K562 (cell line): Measurements from ENCODE around the gene PIP5K1B.

Experiments
- ATF7 ChIP-seq: fragments of 450-650 bp; IDR thresholded peaks from 2 replicates; pipeline ENCODE4 v1.7.1; 2014; ENCODE audit warnings: mild to moderate bottlenecking, moderate library complexity
- CBX1 ChIP-seq: sonication (generic); IDR thresholded peaks from 2 replicates; pipeline ENCODE4 v1.6.1; 2016; ENCODE audit warnings: antibody characterized with exemption, low read depth, mild to moderate bottlenecking
- EZH2 ChIP-seq: IDR thresholded peaks from 2 replicates; pipeline ENCODE4 v1.6.1; 2012; ENCODE audit warnings: low read depth, mild to moderate bottlenecking, inconsistent platforms, low read length, borderline replicate concordance
- FOXK1 ChIP-seq: sonication (generic); formaldehyde crosslinking; IDR thresholded peaks from 2 replicates; pipeline ENCODE4 v1.8.0; 2022; ENCODE audit warnings: missing genetic modification reagents, mild to moderate bottlenecking, borderline replicate concordance
- NFYB ChIP-seq: IDR thresholded peaks from 2 replicates; pipeline ENCODE4 v1.6.1; 2011; ENCODE audit warnings: mild to moderate bottlenecking, moderate library complexity; ENCODE audit not compliant: insufficient read length; ENCODE audit errors: extremely low read depth
- NRF1 ChIP-seq, 2 experiments: fragments of 450-650 bp; IDR thresholded peaks in 1 of 2; conservative IDR thresholded peaks in 1 of 2; 2 replicates each; pipeline ENCODE4 v1.6.1; 2014; ENCODE audit warnings: mild to moderate bottlenecking in 2 of 2
- RAD21 ChIP-seq, 2 experiments: fragments of 250-450 bp in 1 of 2; fragments of 450-650 bp in 1 of 2; sonication (Bioruptor Pico) in 1 of 2; formaldehyde crosslinking in 1 of 2; IDR thresholded peaks in 1 of 2; conservative IDR thresholded peaks in 1 of 2; 2 replicates each; pipeline versions ENCODE4 v1.4.0 to v1.8.0; 2020 to 2022; ENCODE audit warnings: mild to moderate bottlenecking in 2 of 2, moderate library complexity in 1 of 2
- SIN3A ChIP-seq, 2 experiments: fragments of 150-350 bp in 1 of 2; IDR thresholded peaks; 2 replicates each; pipeline ENCODE4 v1.6.1; 2011 to 2016; ENCODE audit warnings: borderline replicate concordance in 2 of 2, low read depth in 2 of 2, low read length in 2 of 2, mild to moderate bottlenecking in 2 of 2, moderate library complexity in 2 of 2; ENCODE audit not compliant: control insufficient read depth in 1 of 2
- TEAD2 ChIP-seq: fragments of 450-650 bp; IDR thresholded peaks from 2 replicates; pipeline ENCODE4 v1.6.1; 2016; ENCODE audit warnings: missing genetic modification characterization, control low read depth, missing compliant biosample characterization
- TGIF2 ChIP-seq: sonication (generic); formaldehyde crosslinking; IDR thresholded peaks from 2 replicates; pipeline ENCODE4 v1.8.1; 2022; ENCODE audit warnings: mild to moderate bottlenecking, missing genetic modification reagents, moderate library complexity
- WHSC1 ChIP-seq: IDR thresholded peaks from one replicate; pipeline ENCODE4 v1.6.1; 2012; ENCODE audit warnings: low read length, control low read depth, inconsistent platforms
- ZZZ3 ChIP-seq: fragments of 450-650 bp; IDR thresholded peaks from 2 replicates; pipeline ENCODE4 v1.6.1; 2016; ENCODE audit warnings: antibody characterized with exemption, mild to moderate bottlenecking, moderate library complexity
- TF ChIP-seq, protein P1 (sequence below), 3 experiments: IDR thresholded peaks in 2 of 3; conservative IDR thresholded peaks in 1 of 3; 2 replicates each; pipeline ENCODE4 v1.5.1; 2011 to 2012; ENCODE audit warnings: low read length in 3 of 3, mild to moderate bottlenecking in 3 of 3, control low read depth in 2 of 3, improper control_type of control experiment in 1 of 3, inconsistent platforms in 1 of 3, low read depth in 1 of 3, mixed read lengths in 1 of 3, moderate library complexity in 1 of 3; ENCODE audit not compliant: insufficient read depth in 2 of 3
- TF ChIP-seq, protein P2 (sequence below): fragments of 250-450 bp; sonication (Bioruptor Pico); IDR thresholded peaks from 2 replicates; pipeline ENCODE4 v1.4.0; 2020

DNA sequence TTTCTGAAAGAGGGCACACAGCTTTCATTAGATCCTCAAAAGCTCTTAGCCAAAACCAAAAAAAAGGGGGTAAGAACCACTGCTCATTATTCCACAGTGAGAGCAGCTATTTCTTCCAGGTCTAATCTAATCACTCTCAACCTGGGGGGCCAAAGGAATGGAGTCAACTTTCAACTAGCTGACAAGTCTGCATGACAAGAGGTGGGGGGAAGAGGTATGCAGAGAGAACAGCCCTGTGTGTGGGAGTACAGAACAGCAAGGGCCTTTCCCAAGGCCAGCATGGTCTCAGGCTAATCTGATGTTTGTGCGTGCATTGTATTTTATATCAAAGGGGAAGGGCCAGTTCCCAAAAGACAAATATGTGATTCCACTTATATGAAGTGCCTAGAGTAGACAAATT lies 36.9 kb upstream of the PIP5K1B start:
- no peak for TF ChIP-seq TGIF2 (CRISPR knock-in tag)
- TF ChIP-seq CBX1 = no peak
- TF ChIP-seq, protein P1, sequence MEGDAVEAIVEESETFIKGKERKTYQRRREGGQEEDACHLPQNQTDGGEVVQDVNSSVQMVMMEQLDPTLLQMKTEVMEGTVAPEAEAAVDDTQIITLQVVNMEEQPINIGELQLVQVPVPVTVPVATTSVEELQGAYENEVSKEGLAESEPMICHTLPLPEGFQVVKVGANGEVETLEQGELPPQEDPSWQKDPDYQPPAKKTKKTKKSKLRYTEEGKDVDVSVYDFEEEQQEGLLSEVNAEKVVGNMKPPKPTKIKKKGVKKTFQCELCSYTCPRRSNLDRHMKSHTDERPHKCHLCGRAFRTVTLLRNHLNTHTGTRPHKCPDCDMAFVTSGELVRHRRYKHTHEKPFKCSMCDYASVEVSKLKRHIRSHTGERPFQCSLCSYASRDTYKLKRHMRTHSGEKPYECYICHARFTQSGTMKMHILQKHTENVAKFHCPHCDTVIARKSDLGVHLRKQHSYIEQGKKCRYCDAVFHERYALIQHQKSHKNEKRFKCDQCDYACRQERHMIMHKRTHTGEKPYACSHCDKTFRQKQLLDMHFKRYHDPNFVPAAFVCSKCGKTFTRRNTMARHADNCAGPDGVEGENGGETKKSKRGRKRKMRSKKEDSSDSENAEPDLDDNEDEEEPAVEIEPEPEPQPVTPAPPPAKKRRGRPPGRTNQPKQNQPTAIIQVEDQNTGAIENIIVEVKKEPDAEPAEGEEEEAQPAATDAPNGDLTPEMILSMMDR (IDR thresholded peaks at IDR 0.05 in 2 of 3, conservative IDR thresholded peaks at IDR 0.05 in 1 of 3; ENCODE audit: insufficient read depth in 2 of 3, low read depth in 1 of 3, low read length in 3 of 3) = no peak
- TF ChIP-seq RAD21 (CRISPR knock-in tag; conservative IDR thresholded peaks at IDR 0.05 in 1 of 2, IDR thresholded peaks at IDR 0.05 in 1 of 2) = no peak
- no peak for TF ChIP-seq FOXK1 (CRISPR knock-in tag)
- TF ChIP-seq ZZZ3 = no peak
- TF ChIP-seq NFYB = no peak
- TF ChIP-seq EZH2 = no peak
- TF ChIP-seq, protein P2, sequence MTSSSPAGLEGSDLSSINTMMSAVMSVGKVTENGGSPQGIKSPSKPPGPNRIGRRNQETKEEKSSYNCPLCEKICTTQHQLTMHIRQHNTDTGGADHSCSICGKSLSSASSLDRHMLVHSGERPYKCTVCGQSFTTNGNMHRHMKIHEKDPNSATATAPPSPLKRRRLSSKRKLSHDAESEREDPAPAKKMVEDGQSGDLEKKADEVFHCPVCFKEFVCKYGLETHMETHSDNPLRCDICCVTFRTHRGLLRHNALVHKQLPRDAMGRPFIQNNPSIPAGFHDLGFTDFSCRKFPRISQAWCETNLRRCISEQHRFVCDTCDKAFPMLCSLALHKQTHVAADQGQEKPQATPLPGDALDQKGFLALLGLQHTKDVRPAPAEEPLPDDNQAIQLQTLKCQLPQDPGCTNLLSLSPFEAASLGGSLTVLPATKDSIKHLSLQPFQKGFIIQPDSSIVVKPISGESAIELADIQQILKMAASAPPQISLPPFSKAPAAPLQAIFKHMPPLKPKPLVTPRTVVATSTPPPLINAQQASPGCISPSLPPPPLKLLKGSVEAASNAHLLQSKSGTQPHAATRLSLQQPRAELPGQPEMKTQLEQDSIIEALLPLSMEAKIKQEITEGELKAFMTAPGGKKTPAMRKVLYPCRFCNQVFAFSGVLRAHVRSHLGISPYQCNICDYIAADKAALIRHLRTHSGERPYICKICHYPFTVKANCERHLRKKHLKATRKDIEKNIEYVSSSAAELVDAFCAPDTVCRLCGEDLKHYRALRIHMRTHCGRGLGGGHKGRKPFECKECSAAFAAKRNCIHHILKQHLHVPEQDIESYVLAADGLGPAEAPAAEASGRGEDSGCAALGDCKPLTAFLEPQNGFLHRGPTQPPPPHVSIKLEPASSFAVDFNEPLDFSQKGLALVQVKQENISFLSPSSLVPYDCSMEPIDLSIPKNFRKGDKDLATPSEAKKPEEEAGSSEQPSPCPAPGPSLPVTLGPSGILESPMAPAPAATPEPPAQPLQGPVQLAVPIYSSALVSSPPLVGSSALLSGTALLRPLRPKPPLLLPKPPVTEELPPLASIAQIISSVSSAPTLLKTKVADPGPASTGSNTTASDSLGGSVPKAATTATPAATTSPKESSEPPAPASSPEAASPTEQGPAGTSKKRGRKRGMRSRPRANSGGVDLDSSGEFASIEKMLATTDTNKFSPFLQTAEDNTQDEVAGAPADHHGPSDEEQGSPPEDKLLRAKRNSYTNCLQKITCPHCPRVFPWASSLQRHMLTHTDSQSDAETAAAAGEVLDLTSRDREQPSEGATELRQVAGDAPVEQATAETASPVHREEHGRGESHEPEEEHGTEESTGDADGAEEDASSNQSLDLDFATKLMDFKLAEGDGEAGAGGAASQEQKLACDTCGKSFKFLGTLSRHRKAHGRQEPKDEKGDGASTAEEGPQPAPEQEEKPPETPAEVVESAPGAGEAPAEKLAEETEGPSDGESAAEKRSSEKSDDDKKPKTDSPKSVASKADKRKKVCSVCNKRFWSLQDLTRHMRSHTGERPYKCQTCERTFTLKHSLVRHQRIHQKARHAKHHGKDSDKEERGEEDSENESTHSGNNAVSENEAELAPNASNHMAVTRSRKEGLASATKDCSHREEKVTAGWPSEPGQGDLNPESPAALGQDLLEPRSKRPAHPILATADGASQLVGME (CRISPR knock-in tag) = no peak
- no peak for TF ChIP-seq ATF7
- TF ChIP-seq WHSC1 = no peak
- no peak for TF ChIP-seq NRF1 (conservative IDR thresholded peaks at IDR 0.05 in 1 of 2, IDR thresholded peaks at IDR 0.05 in 1 of 2)
- no peak for TF ChIP-seq TEAD2
- TF ChIP-seq SIN3A (IDR thresholded peaks at IDR 0.05; ENCODE audit: borderline replicate concordance in 2 of 2, control insufficient read depth in 1 of 2, low read depth in 2 of 2, low read length in 2 of 2) = no peak
